ENCODE data around the gene URB2.
"Not testable (repeated sequence)": the region's sequence is repeated elsewhere in the genome, so short reads cannot be mapped to it uniquely, and the experiment has no call there.

Gene URB2

DNA sequence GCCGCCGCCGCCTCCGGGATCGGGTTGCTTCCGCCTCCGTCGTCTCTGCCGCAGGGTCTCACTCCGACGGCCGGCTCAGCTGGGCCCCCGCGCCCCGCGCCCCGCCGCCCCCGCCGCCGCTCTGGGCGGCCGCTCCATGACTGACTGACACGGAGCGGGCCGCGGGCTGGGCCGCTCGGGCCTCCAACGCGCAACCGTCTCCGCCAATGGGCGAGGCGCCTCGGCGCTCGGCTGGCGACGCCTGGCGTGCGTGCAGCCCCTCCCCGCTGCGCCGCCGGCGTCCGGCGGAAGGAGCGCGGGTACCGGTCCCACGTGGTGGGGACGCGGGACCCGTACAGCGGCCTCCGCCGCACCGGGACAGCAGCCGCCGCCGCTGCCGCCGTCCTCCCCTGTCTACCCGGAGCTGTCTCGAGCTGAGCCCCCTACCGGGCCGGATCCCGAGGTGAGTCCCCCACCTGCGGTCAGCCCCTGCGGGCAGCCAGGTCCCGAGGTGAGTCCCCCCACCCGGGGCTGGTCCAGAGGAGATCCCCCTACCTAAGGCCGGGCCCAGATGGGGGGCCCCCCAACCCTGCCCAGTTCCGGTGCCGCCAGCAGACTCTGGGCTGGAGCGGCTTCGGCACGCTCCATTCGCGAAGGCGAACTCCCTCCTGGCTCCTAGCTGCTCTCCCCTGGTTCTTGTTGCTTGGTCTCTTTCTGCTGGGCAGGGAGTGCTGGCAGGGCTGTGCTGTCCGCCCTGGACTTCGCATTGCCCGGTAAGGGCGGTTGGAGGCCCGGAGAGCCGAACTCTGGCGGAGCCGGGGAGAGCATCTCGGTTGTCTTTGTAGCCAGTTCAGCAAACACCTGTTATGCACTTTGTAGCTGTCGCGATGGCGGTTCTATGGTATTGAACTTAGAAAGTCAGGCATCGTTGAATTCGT lies at the start of gene URB2, which contains the start of gene TAF5L:
Gene URB2, plus strand, starts transcription at position 333 of the 917 bp plus-strand sequence. CDS start 1,387 bp downstream, outside the sequence.
Gene TAF5L, minus strand, starts transcription at position 208 of the 917 bp plus-strand sequence. CDS start 11,640 bp downstream, outside the sequence.
- peak; percentile 90 for DNase-seq (ENCODE audit: low read depth)

DNA sequence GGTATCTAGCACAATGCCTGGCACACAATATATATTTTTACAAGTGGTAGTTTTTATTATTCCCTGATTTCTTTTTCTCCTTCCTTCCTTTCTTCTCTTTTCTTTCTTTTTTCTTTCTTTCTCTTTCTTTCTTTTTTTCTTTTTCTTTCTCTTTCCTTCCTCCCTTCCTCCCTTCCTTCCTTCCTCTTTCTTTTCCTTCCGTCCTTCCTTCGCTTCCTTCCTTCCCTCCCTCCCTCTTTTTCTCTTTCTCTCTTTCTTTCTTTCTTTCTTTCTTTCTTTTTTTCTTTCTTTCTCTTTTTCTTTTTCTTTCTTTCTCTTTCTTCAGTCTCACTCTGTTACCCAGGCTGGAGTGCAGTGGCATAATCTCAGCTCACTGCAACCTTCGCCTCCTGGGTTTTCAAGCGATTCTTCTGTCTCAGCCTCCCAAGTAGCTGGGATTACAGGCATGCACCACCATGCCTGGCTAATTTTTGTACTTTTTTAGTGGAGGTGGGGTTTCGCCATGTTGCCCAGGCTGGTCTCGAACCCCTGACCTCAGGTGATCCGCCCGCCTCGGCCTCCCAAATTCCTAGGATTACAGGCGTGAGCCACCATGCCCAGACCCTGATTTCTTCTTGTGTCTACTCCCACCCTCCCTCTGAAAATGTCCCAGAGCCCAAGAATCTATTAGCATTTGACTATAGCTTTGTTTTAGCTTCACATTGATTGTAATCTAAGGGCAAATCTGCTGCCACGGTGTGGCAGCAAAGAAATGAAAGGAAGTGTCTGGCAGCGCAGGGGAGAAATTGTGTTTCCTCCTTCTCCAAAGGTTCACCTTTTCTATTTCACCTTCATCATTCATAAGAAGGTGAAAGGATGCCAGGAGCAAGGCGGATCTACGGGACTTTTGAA lies 47.6 kb upstream of the URB2 start:
- no peak for DNase-seq (ENCODE audit: low read depth)

DNA sequence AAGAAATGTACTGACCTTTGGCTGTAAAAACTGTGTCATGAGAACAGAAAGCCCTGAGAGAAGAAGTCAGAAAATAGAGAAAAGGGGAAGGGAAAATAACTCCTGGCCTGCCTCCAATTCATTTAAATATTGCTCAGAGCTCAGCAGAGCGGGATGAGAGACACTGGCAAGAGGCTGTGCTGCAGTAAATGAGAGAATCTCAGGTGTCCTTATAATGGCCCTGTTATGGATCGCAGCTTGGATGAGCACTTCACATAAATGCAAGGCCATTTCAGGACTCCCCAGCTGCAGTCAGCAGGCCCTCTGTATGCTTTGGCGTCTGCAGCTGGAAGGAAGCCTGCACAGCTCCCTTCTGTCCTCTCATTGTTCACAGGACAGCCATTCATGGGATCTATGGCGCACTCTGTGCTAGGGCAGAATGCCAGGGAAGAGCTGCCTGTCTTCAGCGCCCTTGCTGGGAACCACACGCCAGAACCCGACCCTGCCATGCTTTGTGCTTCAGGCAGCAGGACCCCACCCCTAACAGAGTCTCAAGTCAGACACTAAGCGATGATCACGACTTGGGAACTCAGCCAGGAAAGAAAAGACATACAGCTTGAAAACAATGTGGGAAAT lies 46.9 kb upstream of the URB2 start:
- no peak for DNase-seq (ENCODE audit: low read depth)

DNA sequence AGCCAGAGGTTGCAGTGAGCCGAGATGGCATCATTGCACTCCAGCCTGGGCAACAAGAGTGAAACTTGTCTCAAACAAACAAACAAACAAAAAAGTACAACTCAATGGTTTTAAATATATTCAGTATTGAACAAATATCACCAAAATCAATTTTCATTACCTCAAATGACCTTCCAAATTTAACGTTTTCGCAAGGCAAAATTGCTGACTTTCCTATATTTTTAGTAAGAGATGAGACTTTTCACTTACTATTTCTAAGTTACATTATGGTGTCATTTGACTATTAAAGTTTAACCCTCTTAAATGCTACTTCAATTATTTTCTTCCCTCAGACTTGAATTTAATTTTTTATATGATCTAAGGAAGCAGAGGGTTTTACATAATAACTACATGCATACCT lies 44.6 kb upstream of the URB2 start:
- no peak for DNase-seq (ENCODE audit: low read depth)

DNA sequence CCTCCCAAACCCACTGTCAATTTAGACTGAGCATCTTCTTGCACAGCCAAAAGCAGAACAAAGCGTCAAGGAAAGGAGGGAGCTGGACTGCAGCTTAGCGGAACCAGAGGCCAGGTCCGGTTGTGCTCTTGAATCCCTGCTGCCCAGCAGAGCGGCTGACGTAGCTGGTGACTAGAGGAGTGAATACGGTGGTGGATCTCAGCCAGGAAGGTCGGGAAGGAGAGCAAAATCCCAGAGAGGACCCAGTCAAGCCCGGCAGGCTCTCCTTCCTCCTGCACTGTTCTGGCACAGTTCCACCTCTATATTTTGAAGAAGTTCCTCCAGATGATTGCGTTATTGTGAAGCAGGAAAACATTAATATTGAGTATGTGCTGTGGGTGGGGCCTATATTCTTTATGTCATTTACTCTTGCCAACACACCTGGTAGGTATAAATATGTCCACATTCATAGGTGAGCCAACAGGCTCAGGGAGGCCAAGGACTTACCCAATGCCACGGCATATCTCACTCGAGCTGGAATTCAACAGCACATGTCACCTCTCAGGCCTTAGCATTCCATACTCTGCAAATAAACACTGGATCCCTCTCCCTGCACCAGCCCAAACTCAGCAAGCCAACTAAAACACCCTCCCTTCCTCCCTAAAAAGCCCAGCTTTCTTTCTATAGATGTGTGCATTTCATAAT lies 43.9 kb upstream of the URB2 start:
- no peak for DNase-seq (ENCODE audit: low read depth)

DNA sequence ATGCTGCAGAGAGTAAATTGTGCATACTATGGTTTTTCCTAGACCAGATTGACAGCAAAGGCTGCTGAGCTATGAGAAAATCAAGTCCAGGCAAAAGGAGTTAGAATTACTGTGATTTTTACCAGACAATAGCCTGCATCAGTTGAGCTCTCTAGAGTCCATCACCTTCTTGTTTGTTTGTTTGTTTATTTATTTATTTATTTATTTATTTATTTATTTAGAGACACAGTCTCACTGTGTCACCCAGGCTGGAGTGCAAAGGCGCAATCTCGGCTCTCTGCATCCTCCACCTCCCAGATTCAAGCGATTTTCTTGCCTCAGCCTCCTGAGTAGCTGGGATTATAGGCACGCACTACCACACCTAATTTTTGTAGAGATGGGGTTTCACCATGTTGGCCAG lies 43.3 kb upstream of the URB2 start:
- DNase-seq (ENCODE audit: low read depth): no peak

DNA sequence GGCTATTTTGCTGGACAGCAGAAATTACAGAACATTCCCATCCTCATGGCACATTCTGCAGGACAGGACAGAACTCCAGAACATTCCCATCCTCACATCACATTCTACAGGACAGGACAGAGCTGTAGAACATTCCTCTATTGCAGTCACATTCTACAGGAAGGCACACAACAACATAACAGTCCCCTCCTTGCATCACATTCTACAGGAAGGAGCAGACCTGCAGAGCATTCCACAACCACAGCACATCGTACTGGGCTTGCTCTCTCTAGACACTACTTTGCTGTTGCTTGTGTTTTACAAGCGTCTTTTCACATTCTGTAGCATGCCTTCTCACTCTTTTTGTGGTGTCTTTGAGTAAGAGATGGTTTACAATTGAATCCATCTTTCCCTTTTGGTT lies 40.7 kb upstream of the URB2 start:
- no peak for DNase-seq (ENCODE audit: low read depth)

DNA sequence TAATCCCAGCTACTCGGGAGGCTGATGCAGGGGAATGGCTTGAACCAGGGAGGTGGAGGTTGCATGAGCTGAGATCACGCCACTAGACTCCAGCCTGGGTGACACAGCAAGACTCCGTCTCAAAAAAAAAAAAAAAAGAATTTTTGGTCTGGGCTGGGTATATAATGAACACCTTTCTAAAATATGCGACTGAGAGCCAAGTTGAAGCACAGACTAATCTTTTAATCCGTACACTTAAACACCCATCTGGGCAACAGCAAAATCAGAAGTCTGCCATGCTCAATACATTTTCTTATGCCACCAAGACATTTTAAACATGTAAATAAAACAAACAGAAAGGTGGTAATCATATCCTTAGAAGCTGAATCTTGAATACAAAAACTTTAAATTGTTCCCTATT lies 35.9 kb upstream of the URB2 start:
- DNase-seq (ENCODE audit: low read depth): no peak

DNA sequence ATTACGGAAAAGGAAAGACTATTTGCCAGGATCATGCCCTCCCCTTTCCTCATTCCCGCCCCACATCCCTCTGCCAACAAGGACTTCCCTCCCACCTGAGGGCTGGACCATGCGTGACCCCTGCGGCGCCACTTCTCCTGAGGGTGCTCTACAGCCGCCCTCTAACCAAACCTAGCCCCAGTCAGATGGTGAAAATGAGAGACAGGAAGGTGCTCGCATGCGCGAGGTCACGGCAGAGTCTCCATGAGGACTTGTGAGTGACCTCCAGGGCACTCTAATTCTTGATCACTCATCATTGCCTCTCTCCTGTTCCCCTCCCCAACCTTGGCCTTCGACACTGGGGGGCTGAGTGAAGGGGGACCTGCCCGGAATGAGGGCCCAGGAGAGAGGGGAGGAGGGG lies 32.2 kb upstream of the URB2 start:
- no peak for DNase-seq (ENCODE audit: low read depth)

DNA sequence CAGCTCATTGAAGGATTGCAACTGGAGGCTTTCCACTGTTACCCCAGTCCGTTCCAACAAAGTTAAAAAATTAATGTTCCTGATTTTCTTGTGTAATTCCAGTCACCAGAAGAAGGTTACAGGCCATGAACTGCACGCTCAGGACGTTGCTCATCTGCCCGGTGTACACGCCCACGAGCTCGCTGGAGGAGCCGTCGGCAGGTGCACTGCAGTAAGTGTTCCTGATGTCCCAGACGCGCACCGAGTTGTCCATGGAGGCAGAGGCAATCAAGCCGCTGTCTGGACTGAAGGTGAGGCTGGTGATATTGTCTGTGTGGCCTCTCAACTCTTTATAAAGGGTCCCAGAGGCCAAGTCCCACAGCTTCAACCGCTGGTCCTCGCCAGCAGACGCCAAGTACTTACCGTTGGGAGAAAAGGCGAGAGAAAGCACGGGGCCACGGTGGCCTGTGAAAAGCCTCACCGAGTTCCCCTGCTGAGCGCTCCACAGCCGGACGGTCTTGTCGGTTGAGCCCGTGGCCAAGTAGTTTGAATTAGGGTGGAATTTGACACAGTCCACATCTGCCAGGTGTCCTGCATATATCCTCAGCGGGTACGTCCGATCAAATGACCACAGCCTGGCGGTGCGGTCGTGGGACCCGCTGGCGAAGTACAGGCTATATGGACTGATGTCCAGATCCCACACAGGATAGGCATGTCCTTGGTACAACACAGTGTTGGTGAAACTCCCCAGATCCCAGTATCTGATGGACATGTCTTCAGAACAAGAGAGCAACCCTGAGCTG lies 31.6 kb upstream of the URB2 start:
- DNase-seq (ENCODE audit: low read depth): no peak

DNA sequence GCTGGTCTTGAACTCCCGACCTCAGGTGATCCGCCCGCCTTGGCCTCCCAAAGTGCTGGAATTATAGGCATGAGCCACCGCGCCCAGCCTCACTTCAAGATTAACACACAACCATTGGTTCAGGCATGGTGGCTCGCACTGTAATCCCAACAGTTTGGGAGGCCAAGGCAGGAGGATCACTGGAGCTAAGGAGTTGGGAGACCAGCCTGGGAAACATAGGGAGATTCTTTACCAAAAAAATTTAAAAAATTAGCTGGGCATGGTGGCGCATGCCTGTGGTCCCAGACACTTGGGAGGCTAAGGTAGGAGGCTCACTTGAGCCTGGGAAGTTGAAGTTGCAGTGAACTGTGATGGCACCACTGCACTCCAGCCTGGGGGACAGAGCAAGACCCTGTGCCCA lies 30.2 kb upstream of the URB2 start:
- not testable (repeated sequence) for DNase-seq (ENCODE audit: low read depth)

DNA sequence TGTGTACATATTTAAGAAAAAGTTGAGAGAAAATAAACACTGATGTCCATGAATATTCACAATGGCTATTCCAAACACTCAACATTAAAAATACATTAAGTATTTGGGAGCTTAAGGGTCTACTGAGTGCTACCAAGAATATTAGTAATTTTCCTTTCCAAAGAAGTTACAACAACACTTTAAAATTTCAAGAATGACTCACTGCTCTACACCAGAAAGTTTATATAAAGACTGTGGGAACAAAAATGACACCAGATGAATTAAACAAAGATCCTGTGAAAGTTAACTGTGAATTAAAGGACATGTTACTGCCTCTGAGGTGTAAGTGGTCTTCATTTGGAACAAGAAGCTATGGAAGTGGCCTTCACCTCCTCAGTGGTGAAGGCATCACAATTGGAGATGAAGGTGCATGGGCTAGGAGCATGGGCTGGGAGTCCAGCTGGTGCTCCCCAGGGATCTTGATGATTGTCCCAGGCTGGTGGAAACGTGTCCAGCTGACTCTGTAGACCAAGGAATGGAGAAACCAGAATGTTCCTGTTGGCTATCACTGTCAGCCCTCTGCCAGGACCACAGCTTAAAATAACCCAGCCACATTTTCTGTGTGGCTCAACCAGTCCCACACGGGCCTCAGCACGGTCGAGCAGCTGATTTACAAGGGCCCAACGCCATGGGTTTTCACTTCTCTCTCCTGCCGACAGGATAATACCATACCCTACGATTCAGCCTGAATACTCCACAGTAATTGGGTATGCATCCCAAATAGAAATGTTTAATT lies 28.9 kb upstream of the URB2 start:
- DNase-seq (ENCODE audit: low read depth): no peak

DNA sequence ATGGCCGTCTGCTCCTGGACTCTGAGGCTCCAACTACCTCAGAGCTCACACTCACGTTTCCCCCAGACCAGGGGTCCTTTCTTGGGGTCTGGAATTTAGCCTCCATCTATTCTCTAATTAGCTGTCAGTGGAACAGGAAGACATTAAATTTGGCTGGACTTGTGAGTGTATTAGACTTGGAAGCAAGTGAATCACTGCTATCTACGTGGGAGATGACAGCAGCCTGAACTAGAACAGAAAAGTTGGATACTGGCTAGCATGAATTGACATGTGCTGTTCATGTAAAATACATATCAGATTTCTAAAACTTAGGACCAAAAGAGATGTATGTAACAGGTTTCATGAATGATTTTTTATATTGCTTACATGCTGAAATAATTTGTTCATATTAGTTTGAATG lies 28.2 kb upstream of the URB2 start:
- no peak for DNase-seq (ENCODE audit: low read depth)

DNA sequence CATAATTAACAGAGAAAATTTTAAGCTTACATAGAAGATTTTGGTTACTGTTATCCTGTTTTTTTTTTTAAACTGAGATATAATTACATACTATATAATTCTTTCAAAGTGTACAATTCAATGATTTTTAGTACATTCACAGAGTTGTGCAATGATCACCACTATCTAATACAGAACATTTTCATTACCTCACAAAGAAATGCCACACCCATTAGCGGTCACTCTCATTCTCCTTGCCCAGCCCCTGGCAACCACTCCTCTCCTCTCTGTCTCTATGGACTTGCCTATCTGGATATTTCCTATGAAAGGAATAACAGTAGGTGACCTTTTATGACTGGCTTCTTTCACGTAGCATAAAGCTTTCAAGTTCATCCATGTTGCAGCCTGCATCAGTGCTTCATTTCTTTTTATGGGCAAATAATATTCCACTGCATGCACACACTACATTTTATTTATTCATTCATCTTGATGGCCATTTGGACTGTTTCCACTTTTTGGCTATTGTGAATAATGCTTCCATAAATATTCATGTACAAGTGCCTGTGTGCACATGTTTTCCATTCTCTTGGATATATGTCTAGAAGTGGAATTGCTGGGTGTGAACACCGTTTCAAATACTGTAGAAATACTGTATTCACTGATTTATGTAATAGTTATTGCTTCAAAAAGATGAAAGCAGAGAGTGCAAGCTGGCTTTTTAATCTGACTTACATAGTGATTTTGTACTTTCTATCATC lies 26.7 kb upstream of the URB2 start:
- DNase-seq (ENCODE audit: low read depth): no peak

DNA sequence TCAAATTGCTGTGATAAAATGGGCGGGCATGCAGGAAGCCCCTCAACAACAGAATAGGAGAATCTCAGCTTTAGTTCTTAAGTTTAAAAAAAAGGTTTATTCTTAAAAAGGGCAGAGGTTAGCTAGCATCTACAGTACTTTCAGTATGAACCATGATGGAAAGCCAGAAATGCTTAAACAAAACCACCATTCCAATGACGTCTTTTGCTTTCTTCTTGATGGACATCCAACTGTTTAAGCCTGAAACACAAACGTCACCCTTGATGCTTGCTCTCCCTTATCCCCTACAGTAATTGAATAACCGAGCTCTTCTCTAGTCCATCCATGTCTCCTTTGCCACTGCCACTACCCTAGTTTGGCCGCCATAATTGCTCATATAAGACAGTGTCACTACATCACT lies 25.8 kb upstream of the URB2 start:
- DNase-seq (ENCODE audit: low read depth): no peak

DNA sequence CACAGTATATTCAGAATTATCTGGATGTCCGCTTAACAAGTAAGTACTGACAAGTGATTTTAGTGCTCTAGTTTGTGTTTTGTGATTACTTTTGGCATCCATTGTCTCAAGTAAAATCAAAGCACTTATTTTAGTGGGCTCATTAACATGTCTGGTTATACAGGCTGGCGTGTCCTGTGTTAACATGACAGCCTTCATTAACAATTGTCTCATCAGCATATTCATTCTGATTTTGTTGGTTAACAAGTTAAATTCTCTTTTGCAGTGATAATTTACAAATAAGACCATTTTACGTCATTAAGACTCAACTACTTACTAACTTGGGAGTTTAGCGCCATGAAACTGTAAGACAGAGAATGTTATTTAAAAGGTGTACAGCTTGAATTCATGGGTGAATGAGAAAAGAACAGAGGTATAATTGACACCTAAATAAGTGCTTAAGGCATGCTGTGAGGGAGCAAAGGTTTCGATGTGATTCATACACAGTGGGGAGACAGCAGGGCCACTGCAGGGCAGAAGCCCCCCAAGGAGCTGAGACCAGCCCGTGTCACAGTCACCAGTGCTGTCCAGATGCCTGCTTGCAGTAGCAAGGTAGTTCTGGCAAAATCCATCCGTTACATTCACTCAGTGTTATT lies 22.6 kb upstream of the URB2 start:
- DNase-seq (ENCODE audit: low read depth): no peak

DNA sequence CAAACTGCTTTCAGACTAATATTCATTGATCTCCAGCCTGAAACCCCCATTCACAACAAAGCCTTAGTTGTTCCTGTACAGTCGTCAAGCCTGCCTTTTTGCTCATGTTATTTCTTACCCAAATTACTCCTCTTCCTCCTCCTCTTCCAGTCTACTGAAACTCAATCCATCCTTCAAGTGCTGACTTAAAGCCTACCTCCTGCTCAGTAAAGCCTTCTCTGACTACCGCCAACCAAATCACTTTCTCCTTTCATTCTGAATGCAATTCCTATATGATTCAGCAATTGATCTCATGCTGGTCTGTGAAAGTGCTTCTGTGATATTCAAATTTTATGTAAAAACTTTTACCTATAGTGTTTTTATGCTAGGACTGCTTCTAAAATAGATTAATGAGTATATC lies 18.7 kb upstream of the URB2 start:
- DNase-seq (ENCODE audit: low read depth): no peak

DNA sequence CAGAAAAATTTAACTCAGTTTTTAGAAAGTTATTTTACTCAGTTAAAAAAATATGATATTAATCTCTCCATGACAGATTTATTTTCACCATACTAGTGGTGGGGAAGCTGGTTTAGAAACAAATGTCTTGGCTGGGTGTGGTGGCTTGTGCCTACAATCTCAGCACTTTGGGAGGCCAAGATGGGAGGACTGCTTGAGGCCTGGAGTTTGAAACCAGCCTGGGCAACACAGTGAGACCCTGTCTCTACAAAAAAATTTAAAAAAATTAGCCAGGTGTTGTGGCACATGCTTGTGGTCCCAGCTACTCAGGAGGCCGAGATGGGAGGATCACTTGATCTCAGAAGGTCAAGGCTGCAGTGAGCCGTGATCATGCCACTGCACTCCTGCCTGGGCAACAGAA lies 17.5 kb upstream of the URB2 start:
- no peak for DNase-seq (ENCODE audit: low read depth)

DNA sequence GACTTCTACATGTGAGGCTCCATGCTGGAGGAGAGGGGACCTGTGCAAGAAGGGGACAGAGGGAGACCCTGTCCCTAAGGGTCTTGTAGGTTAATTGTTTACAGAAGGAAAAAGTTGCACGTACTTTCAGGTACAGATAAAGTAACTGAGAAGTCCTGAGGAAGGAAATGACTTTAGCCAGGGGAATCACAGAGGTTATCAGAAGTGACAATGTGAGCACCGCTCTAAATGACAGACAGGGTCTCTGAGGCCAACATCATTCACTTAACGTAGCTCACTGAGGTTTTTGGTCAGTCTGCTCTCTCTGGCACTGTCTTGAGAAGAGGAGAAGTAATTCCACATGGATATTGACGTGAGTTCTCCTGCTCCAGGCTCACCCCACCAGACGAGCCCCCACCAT lies 12.1 kb upstream of the URB2 start:
- DNase-seq (ENCODE audit: low read depth): no peak

Data from activated T-cell treated with anti-CD3 and anti-CD28 coated beads for 48 hours (primary cell).